ENCODE measurements around the gene CCP110.

CCP110 gene

DNA sequence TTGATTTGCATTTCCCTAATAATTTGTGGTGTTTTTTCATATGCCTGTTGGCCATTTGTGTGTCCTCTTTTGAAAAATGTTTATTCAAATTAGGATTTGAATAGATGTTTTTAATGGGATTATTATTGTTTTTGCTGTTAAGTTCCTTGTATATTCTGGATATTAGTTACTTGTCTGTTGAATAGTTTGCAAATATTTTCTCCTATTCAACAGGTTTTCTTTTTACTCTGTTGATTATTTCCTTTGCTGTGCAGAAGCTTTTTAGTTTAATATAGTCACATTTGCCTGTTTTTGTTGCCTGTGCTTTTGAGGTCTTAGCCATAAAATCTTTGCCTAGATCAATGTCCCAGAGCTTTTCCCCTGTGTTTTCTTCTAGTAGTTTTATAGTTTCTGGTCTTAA lies 11.4 kb upstream of the CCP110 start:
- Histone ChIP-seq H3K36me3 (ENCODE audit: control insufficient read depth in 2 of 2, insufficient read depth in 2 of 2, low read length in 2 of 2) (peaks cover 17 to 33% of the 10 kb centered on the region in 2 donors), H3K4me3 (ENCODE audit: low read length in 2 of 2) (no peak overlapping the region), H3K27ac (ENCODE audit: low read length) (no peak overlapping the region), H3K27me3 (ENCODE audit: control insufficient read depth in 1 of 2, insufficient read depth in 2 of 2, low read length in 2 of 2) (no peaks in the 10 kb centered on the region), H3K9ac (ENCODE audit: low read length in 2 of 2) (no peak overlapping the region), H3K9me3 (ENCODE audit: control insufficient read depth in 2 of 2, low read length in 2 of 2) (no peaks in the 10 kb centered on the region), H3K4me1 (ENCODE audit: control insufficient read depth, insufficient read depth, low read length) (no peaks in the 10 kb centered on the region)

DNA sequence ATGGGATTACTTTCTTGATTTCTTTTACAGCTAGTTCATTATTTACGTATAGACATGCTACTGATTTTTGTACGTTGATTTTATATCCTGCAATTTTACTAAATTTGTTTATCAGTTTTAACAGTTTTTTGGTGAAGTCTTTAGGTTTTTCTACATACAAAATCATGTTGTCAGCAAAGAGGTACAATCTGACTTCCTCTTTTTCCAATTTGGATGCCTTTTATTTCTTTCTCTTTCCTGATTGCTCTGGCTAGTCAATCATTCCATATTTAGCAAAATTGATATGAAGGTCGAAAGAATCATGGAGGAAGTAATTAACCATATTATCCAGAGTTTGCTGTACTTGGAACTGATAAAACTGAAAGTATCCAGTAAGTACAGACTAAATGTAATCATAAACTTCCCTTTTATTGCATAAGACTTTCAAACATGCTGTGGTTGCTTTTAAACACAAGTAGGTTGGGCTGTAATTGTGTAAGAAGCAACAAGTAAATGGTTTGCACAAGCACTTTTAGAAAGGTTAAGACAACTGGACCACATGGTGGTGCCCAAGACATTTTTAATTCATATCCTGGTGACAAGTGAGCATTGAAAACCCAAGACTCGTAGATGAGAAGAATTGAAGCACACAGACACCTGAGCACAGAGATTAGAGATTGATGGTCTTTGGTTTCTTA lies 10.2 kb upstream of the CCP110 start:
- H3K36me3 ChIP-seq (ENCODE audit: control insufficient read depth in 2 of 2, insufficient read depth in 2 of 2, low read length in 2 of 2) = peaks cover 9 to 26% of the 10 kb centered on the region in 2 donors
- H3K4me3 ChIP-seq (ENCODE audit: low read length in 2 of 2) = no peak overlapping the region
- no peak overlapping the region for H3K9ac ChIP-seq (ENCODE audit: low read length in 2 of 2)
- no peaks in the 10 kb centered on the region for H3K27me3 ChIP-seq (ENCODE audit: control insufficient read depth in 1 of 2, insufficient read depth in 2 of 2, low read length in 2 of 2)
- H3K27ac ChIP-seq (ENCODE audit: low read length) = no peak overlapping the region
- no peaks in the 10 kb centered on the region for H3K9me3 ChIP-seq (ENCODE audit: control insufficient read depth in 2 of 2, low read length in 2 of 2)
- H3K4me1 ChIP-seq (ENCODE audit: control insufficient read depth, insufficient read depth, low read length) = no peaks in the 10 kb centered on the region

DNA sequence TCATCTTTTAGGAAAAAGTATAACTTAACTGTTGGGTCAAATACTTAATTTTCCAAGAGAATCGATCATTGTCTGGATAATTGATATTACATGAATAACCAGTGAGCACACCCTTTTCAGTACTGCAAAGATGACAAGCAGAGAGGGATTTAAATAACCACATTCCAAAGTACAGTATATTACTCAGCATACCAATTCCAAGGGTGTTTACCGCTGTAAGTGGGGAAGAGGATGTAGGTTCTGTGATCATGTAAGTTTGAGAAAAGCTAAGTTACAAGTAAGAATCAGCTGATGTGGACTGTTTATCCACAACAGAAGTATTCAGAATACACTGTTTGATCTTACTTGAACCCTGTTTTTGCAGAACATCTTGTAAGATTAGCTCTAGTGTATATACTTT lies 8.0 kb upstream of the CCP110 start:
- no peak overlapping the region for H3K9ac ChIP-seq (ENCODE audit: low read length in 2 of 2)
- no peaks in the 10 kb centered on the region for H3K9me3 ChIP-seq (ENCODE audit: control insufficient read depth in 2 of 2, low read length in 2 of 2)
- no peak overlapping the region for H3K27ac ChIP-seq (ENCODE audit: low read length)
- no peak overlapping the region for H3K4me3 ChIP-seq (ENCODE audit: low read length in 2 of 2)
- peaks cover 12% of the 10 kb centered on the region for H3K4me1 ChIP-seq (ENCODE audit: control insufficient read depth, insufficient read depth, low read length)
- peaks cover 4 to 18% of the 10 kb centered on the region in 2 donors for H3K36me3 ChIP-seq (ENCODE audit: control insufficient read depth in 2 of 2, insufficient read depth in 2 of 2, low read length in 2 of 2)
- H3K27me3 ChIP-seq (ENCODE audit: control insufficient read depth in 1 of 2, insufficient read depth in 2 of 2, low read length in 2 of 2) = no peaks in the 10 kb centered on the region

DNA sequence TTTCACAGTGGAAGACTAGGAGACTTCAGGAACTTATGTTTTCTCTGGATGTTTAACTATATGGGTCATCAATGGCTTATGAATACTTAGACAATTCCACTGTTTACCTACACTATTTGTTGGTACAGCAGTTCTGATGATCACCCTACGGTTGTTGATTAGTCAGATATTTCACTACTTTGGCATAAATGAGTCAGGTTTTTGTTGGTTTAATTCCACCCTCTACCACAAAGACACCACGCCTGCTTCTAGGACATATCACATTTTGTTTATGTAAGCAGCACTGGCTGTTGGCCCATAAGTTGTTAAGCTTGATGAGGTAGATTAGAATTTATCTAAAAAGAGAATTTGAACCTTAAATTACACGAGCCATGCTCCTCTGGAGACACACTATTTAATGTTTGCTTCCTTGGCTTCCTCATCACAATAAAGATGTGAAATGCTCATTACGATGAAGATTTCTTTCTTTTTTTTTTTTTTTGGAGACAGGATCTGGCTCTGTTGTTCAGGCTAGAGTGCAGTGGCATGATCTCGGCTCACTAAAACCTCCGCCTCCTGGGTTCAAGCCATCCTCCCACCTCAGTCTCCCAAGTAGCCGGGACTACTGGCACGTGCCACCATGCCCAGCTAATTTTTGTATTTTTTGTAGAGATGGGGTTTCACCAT lies 6.2 kb upstream of the CCP110 start:
- Histone ChIP-seq H3K27ac (ENCODE audit: low read length) (no peak overlapping the region), H3K36me3 (ENCODE audit: control insufficient read depth in 2 of 2, insufficient read depth in 2 of 2, low read length in 2 of 2) (peaks cover 4 to 18% of the 10 kb centered on the region in 2 donors), H3K9me3 (ENCODE audit: control insufficient read depth in 2 of 2, low read length in 2 of 2) (no peaks in the 10 kb centered on the region), H3K4me3 (ENCODE audit: low read length in 2 of 2) (no peak overlapping the region), H3K27me3 (ENCODE audit: control insufficient read depth in 1 of 2, insufficient read depth in 2 of 2, low read length in 2 of 2) (no peaks in the 10 kb centered on the region), H3K9ac (ENCODE audit: low read length in 2 of 2) (no peak overlapping the region), H3K4me1 (ENCODE audit: control insufficient read depth, insufficient read depth, low read length) (peaks cover 23% of the 10 kb centered on the region)

DNA sequence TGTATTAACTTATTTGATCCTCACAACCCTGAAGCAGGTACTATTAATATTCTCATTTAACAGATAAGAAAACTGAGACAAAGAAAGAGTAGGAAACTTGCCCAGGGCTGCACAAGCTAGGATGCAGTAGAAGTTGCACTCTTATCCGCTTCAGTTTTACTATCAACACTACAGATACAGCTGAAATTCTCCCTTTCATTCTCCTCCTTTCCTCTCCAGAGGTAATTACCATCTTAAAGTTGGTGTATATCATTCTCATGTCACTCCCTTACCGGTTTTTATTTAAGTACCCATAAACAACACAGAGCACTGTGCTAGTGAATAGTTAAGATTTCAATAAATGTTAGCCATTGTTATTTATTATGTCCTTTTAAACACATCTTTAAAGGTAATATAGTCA lies 5.4 kb upstream of the CCP110 start:
- H3K9me3 ChIP-seq (ENCODE audit: control insufficient read depth in 2 of 2, low read length in 2 of 2) = no peaks in the 10 kb centered on the region
- H3K27ac ChIP-seq (ENCODE audit: low read length) = no peak overlapping the region
- H3K9ac ChIP-seq (ENCODE audit: low read length in 2 of 2) = no peak overlapping the region
- H3K4me3 ChIP-seq (ENCODE audit: low read length in 2 of 2) = no peak overlapping the region
- peaks cover 4 to 18% of the 10 kb centered on the region in 2 donors for H3K36me3 ChIP-seq (ENCODE audit: control insufficient read depth in 2 of 2, insufficient read depth in 2 of 2, low read length in 2 of 2)
- H3K27me3 ChIP-seq (ENCODE audit: control insufficient read depth in 1 of 2, insufficient read depth in 2 of 2, low read length in 2 of 2) = no peaks in the 10 kb centered on the region
- peaks cover 23% of the 10 kb centered on the region for H3K4me1 ChIP-seq (ENCODE audit: control insufficient read depth, insufficient read depth, low read length)

DNA sequence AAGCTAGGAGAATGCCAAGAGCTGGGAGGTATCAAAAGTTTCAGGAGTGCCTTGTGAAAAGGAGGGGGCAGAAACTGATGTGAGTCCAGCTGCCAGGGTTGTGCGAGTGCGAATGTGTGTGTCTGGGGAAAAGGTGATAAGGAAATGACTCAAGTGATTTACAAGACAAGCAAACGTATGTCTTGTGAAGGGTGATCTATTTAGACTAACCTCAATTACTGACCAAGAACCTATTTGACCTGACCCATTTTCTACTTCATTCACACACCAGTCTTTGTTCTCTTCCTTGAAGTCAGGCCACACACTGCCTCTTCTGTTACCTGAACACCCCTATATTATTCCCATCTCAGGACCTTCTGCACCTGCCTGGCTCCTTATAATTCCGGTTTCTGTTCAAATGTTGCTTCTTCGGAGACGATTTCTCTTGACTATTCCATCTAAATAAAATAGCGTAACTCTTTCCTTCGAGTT lies 2.8 kb upstream of the CCP110 start:
- peak overlapping the region; percentile 86 for H3K9ac ChIP-seq (ENCODE audit: low read length in 2 of 2)
- H3K4me3 ChIP-seq (ENCODE audit: low read length in 2 of 2) = peak overlapping the region; percentile 85 to 95
- H3K4me1 ChIP-seq (ENCODE audit: control insufficient read depth, insufficient read depth, low read length) = peaks cover 35% of the 10 kb centered on the region
- H3K9me3 ChIP-seq (ENCODE audit: control insufficient read depth in 2 of 2, low read length in 2 of 2) = no peaks in the 10 kb centered on the region
- H3K27ac ChIP-seq (ENCODE audit: low read length) = peak overlapping the region; percentile 86
- no peaks in the 10 kb centered on the region for H3K27me3 ChIP-seq (ENCODE audit: control insufficient read depth in 1 of 2, insufficient read depth in 2 of 2, low read length in 2 of 2)
- H3K36me3 ChIP-seq (ENCODE audit: control insufficient read depth in 2 of 2, insufficient read depth in 2 of 2, low read length in 2 of 2) = peaks cover 4 to 11% of the 10 kb centered on the region in 2 donors

DNA sequence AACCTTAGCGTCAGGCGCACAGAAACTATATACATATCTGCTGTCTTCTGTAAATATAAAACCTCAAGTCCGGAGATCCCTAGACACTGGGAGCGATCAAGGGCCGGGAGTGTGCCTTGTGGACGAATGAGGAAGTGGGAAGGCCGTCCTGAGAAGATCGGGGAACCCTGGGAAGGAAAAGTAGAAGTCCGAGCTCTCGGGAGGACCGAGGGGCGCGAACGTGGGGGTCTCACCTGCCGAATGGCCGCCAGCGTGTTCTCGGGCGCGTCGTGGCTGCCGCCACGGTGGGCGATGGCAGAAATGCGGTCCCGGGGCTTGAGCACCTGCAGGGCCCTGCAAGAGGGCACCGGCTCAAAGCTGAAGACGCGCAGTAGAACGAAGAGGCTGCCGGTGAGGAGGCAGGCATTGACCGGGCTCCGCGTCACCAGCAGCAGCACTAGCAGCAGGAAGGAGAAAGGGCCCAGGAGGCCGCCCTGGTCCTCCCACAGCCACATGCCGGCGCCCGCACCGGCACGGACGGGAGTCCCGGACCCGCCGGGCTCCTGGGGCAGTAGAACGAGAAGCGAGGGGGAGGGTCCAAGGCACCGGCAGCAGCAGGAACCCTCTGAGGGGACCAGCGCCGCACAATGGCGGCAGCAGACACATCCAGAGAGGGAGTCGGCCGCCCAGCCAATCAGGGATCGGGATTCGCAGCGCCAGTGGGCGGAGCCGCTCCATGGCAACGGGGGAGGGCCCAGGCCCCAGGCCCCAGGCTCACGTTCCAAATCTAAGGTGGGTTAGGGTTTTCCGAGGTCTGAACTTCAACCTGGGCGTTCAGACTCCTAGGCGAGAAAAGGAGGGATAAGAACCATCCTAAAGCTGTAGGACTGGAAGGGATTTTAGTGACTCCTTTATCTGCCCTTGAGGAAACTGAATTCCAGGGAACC lies 2.0 kb upstream of the CCP110 start, which contains the start of gene GDE1:
Gene GDE1, minus strand, starts transcription at position 628 of the 926 bp plus-strand sequence. Its CDS starts 134 bp downstream, at position 494.
- Histone ChIP-seq H3K4me1 (ENCODE audit: control insufficient read depth, insufficient read depth, low read length) (peaks cover 35% of the 10 kb centered on the region), H3K9ac (ENCODE audit: low read length in 2 of 2) (peak within 1 kb of the TSS; percentile 86), H3K36me3 (ENCODE audit: control insufficient read depth in 2 of 2, insufficient read depth in 2 of 2, low read length in 2 of 2) (peaks cover 1 to 3% of the 10 kb centered on the region in 2 donors), H3K27ac (ENCODE audit: low read length) (peak within 1 kb of the TSS; percentile 86), H3K9me3 (ENCODE audit: control insufficient read depth in 2 of 2, low read length in 2 of 2) (no peaks in the 10 kb centered on the region), H3K4me3 (ENCODE audit: low read length in 2 of 2) (peak within 1 kb of the TSS; percentile 85 to 95), H3K27me3 (ENCODE audit: control insufficient read depth in 1 of 2, insufficient read depth in 2 of 2, low read length in 2 of 2) (no peaks in the 10 kb centered on the region)

DNA sequence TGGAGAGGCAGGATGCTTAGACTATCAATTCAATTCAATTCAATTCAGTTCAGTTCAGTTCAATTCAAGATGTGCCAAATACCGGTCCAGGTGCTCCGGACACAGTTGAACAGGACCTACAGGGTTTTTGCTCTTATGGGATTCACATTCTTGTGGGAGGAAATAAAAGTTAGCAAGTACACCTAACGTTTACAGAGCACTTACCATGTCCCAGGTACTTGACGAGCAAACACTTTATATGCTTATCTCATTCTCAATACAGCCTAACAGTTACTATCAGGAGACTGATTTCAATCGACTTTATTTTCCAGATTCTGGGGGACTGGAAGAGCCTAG lies 1.4 kb upstream of the CCP110 start:
- H3K4me3 ChIP-seq (ENCODE audit: low read length in 2 of 2) = peak overlapping the region; percentile 85 to 95
- no peaks in the 10 kb centered on the region for H3K9me3 ChIP-seq (ENCODE audit: control insufficient read depth in 2 of 2, low read length in 2 of 2)
- peak overlapping the region; percentile 86 for H3K27ac ChIP-seq (ENCODE audit: low read length)
- H3K4me1 ChIP-seq (ENCODE audit: control insufficient read depth, insufficient read depth, low read length) = peaks cover 35% of the 10 kb centered on the region
- H3K36me3 ChIP-seq (ENCODE audit: control insufficient read depth in 2 of 2, insufficient read depth in 2 of 2, low read length in 2 of 2) = no peaks in the 10 kb centered on the region
- H3K9ac ChIP-seq (ENCODE audit: low read length in 2 of 2) = peak overlapping the region in 1 of 2 donors; percentile 86
- no peaks in the 10 kb centered on the region for H3K27me3 ChIP-seq (ENCODE audit: control insufficient read depth in 1 of 2, insufficient read depth in 2 of 2, low read length in 2 of 2)

DNA sequence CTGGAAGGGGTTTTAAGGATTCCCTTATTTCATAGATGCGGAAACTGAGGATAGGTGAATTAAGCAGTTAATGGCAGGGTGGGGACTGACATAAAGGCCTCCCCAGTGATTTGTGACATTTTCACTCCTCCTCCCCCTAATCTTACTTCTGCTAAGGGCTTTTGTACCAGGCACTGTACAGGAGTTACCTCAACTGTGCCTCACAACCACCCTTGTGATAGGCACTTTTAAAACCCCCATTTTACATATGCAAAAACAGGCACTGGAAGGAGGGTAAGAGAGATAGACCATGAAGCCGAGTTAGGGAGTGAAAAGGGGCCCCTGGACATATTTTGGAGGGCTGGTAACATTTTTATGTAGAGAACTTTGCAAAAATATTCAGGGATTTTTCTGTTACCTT lies 982 bp upstream of the CCP110 start:
- Histone ChIP-seq H3K4me1 (ENCODE audit: control insufficient read depth, insufficient read depth, low read length) (peaks cover 35% of the 10 kb centered on the region), H3K4me3 (ENCODE audit: low read length in 2 of 2) (no peak overlapping the region), H3K9me3 (ENCODE audit: control insufficient read depth in 2 of 2, low read length in 2 of 2) (no peaks in the 10 kb centered on the region), H3K27me3 (ENCODE audit: control insufficient read depth in 1 of 2, insufficient read depth in 2 of 2, low read length in 2 of 2) (no peaks in the 10 kb centered on the region), H3K27ac (ENCODE audit: low read length) (peak overlapping the region; percentile 86), H3K36me3 (ENCODE audit: control insufficient read depth in 2 of 2, insufficient read depth in 2 of 2, low read length in 2 of 2) (no peaks in the 10 kb centered on the region), H3K9ac (ENCODE audit: low read length in 2 of 2) (no peak overlapping the region)

DNA sequence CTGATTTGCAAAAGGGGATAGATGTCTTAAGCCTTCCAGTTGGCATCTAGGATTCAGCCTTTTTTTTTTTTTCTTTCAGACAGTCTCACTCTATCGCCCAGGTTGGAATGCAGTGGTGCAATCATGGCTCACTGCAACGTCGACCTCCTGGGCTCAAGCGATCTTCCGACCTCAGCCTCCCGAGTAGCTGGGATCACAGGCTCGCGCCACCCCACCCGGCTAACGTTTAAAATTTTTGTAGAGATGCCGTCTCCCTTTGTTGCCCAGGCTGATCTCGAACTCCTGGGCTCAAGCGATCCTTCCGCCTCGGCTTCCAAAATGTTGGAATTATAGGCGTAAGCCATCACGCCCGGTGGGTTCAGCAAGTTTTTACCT lies 571 bp upstream of the CCP110 start:
- H3K4me3 ChIP-seq (ENCODE audit: low read length in 2 of 2) = peak overlapping the region in 1 of 2 donors; percentile 94
- H3K9ac ChIP-seq (ENCODE audit: low read length in 2 of 2) = no peak overlapping the region
- H3K27me3 ChIP-seq (ENCODE audit: control insufficient read depth in 1 of 2, insufficient read depth in 2 of 2, low read length in 2 of 2) = no peaks in the 10 kb centered on the region
- no peak overlapping the region for H3K27ac ChIP-seq (ENCODE audit: low read length)
- no peaks in the 10 kb centered on the region for H3K9me3 ChIP-seq (ENCODE audit: control insufficient read depth in 2 of 2, low read length in 2 of 2)
- peaks cover 35% of the 10 kb centered on the region for H3K4me1 ChIP-seq (ENCODE audit: control insufficient read depth, insufficient read depth, low read length)
- peaks cover 0 to 2% of the 10 kb centered on the region in 2 donors for H3K36me3 ChIP-seq (ENCODE audit: control insufficient read depth in 2 of 2, insufficient read depth in 2 of 2, low read length in 2 of 2)
